Measurements from ENCODE around the gene ITPRID1.

- TF ChIP-seq EZH2phosphoT487 (conservative IDR thresholded peaks at IDR 0.05; ENCODE audit: low read length), result no peak
- no peak for TF ChIP-seq CTCF (IDR thresholded peaks at IDR 0.05; ENCODE audit: insufficient read depth, low read length, poor library complexity, severe bottlenecking)
Measured at GRCh38 chr7:31545549-31545948, 31.7 kb downstream of the ITPRID1 start.
